ENCODE results near the gene DMRT2.

- TF ChIP-seq CTCF (IDR thresholded peaks at IDR 0.05): no peak
- TF ChIP-seq POLR2AphosphoS5 (IDR thresholded peaks at IDR 0.05): no peak
These were observed 48.3 kb upstream of the DMRT2 start for GRCh38 chr9:1001838-1002237.
